NCI-H2171 treated with DMSO at 0.1 percent for 48 hours (cell line): ENCODE data around the gene CCDC12.

Source experiments
- DNase-seq: peaks from one replicate; lab custom pipeline; 2025; lab: John Stamatoyannopoulos, UW

CCDC12 gene

DNA sequence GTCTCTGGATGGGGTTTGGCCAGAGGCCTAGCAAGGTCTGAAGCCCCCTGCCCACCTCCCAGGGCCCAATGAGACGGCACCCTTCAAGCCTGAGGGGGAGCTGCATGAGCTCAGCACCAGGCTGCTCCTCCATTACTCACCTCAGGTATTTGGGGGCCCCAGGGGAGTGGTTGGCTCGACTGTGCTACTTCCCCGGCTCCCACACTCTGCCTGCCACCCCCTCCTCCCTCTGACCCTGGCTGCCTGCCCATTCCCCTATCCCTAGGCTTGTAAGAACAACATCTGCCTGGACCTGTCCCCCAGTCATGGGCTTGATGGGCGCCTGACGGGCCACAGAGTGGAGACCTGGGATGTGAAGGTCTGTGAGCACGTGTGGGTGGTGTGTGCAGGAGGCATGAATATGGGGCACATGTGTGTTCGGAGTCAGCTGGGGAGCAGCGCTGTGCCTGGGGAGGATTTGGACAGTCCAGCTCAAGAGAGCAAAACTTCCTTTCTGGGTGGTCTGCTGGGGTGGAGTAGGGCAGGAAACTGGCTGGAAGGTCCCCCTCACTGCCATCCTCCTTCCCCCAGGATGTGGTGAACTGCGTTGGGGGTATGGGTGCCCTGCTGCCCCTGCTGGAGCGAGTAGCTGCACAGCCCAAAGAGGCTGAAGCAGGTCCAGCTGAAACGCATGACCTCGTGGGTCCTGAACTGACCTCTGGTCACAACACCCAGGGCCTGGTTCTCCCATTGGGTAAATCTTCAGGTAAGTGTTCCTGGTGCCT is 20.3 kb upstream of the CCDC12 start:
- peak; percentile 3 for DNase-seq

DNA sequence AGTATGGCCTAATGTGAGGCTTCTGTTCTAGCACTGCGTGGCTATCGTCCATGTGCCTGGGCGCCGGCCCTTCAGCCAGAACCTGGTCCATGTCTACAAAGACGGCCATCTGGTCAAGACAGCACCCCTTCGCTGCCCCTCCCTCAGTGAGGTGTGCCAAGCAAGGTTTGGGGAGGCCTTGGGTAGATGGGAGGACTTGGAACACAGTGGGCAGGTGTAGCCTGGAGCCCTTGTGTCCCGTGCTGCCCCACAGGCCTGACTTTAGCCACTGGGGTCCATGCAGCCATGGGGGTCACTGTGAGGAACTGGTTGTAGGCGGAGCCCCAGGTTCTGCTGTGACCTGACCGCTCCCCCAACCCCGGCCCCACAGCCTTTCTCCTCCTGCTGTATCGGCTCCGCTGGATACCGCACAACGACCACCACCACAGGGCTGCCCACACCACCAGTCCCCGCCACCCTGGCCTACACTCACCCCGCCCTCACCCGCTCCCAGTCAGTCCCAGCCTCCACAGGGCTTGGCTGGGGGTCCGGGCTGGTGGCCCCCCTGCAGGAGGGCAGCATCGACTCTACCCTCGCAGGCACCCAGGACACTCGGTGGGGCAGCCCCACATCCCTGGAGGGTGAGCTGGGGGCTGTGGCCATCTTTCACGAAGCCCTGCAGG is 19.5 kb upstream of the CCDC12 start:
- DNase-seq, result no peak

DNA sequence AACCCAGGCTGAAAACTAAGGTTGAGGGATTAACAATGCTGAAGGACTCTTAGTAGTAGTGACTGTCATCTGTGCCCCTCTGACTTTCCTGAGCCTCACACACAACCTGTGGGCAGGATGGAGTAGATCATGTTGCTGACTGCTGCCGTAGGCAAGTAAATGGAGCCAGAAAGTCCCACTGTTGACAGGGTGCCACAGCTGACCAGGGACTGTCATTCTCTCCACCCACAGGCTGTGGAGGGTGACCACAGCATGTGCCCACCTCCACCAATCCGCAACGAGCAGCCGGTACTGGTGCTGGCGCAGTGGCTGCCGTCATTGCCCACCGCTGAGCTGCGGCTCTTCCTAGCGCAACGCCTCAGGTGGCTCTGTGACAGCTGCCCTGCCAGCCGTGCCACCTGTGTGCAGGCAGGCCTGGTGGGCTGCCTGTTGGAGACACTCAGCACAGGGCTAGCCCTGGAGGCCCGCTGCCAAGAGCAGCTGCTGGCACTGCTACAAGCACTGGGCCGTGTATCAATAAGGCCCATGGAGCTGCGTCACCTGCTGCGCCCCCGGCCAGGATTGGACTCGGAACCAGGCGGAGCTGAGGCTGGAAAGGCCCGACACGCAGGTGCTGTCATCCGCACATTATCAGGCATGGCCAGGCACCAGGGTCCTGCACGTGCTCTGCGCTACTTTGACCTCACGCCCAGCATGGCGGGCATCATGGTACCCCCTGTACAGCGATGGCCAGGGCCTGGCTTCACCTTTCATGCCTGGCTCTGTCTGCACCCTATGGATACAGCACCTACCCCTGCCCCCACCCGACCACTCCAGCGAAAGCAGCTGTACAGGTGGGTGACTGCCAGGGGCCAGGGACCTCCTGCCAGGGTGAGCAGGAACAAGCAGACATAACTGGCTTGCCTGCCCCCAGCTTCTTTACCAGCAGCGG is 18.5 kb upstream of the CCDC12 start:
- no peak for DNase-seq

DNA sequence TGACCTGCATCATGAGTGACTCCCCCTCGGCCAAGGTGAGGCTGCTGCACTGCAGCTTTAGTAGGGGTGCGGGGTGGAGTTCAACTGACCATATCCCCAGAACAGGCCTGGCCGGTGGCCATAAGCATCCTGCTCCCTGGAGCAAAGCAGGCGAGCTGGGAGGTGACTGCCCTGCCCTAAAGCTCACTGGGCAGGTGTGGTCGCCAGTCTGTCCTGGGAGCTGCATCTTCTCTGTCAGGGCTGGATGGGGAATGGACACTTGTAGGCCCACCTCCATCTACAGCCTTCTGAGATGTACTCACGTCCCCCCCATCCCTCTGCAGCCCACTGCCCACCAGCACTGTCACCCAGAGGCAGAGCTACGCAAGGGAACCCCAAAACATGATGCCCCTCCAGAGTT is 17.4 kb upstream of the CCDC12 start:
- no peak for DNase-seq

DNA sequence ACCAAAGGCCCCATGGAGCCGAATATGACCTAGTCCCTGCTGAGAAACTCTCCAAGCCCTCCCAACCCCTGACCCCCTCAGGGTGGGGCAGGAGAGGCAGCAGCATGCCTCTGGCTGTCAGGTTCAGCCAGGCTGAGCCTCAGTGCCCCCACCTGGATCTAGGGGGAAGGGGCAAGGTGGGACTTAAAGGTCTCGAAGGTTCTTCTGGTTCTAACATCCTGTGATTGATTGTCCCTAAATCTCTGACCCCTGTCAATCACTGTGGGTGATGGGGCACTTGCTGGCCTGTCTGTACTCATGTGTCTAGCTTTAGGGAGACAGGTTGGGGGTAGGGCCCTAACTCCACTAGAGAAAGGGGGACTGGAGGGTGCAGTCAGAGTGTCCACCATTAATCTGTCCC is 16.7 kb upstream of the CCDC12 start:
- DNase-seq, result no peak

DNA sequence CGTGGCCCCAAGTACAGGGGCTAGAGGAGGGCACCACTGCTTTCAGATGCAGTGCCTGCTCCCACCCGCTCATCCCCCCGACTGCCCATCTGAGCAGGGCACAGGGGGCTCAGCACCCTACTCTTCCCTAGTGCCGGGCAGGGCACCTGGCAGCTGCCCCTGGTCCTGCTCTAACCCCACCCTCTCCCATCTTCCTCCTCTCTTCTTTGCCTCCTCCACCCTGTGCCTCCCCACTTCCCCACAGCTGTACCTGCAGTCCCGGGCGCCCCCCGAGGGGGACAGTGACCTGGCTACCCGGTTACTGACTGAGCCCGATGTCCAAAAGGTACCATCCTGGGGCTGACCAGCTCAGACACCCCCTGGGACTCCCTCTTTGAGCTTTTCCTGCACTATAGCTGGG is 15.7 kb upstream of the CCDC12 start:
- no peak for DNase-seq

DNA sequence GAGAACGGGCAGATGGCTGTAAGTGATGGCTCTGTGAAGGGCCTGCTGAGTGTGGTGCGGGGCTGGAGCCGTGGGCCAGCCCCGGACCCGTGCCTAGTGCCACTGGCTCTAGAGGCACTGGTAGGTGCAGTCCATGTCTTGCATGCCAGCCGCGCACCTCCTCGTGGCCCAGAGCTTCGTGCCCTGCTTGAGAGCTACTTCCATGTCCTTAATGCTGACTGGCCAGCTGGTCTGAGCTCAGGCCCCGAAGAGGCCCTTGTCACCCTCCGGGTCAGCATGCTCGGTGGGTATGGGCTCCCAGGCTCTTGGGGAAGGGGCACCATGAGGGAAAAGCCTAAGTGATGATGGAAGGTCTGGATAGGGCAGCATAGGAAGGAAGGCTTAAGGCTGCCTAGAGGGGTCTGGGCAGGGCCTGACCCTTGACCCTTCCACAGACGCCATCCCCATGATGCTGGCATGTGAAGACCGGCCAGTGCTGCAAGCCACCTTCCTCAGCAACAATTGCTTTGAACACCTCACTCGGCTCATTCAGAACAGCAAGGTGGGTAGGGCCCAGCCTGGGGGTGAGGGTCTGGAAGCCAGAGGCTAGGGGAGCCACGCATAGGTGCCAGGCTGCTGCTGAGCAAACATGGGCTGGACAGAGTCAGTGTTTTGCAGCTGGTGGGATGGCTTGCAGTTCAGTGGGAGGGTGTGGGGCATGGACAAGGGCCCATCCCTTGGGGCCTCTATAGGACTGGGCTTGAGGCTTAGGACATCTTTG is 15.0 kb upstream of the CCDC12 start:
- DNase-seq, result no peak

DNA sequence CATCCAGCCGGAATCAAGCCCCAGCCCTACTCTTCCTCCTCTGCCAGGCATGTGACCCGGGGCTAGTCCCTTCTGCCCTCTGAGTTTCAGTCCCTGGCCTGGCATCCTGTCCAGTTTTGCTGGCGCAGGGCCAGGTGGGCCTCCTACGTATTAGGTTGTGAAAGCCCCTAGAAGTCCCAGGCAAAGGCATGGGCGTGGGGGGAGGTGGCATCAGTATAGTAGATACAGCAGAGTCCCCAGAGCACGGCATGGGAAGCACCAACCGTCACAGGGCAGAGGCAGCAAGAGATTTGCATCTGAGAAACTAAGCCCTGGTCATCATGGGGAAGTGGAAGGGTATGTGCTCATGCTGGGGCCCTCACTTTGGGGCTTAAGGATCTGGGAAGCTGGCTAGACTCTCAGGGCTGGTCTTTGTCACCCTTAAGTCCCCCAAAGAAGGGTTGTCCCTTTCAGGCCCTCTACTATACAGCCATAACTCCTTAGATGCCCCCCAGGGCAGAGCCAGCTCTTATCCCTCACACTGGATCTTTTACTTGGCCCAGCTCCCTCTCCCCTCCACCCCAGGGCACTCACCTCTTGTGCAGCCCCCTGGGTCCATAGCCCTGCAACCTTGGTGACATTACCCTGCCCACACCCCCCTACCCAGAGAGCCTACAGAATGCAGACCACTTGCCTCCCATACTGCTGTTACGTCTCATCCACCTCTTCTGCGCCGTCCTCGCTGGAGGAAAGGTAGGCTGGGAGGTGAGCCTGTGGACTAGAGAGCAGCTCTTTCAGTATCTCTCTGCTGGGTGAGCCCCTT is 14.2 kb upstream of the CCDC12 start:
- DNase-seq, result no peak

DNA sequence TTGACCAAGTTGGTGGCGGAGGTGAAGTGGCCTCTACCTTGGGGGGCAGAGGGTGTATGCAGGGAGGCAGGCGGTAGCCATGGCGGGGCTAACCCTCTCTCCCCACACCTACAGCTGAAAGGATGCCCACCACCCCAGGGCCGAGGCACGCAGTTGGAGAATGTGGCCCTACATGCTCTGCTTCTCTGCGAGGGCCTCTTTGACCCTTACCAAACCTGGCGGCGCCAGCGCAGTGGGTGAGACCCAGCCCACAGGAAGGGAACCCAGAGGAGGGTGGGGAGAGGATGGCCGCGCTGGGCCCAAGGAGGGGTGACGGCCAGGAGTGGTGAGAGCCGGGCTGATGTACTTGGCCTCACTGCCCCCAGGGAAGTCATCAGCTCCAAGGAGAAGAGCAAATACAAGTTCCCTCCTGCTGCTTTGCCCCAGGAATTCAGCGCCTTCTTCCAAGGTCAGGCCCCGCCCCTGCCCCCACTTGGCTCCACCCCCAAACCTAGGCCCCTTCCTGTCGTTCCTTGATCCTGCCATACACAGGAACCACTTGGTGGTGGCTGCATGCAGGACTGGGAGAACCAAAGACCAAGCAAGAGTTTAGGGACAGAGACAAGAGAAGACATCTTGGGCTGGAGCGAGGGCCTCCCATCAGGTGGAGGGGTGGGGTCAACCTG is 12.7 kb upstream of the CCDC12 start:
- DNase-seq, result no peak

DNA sequence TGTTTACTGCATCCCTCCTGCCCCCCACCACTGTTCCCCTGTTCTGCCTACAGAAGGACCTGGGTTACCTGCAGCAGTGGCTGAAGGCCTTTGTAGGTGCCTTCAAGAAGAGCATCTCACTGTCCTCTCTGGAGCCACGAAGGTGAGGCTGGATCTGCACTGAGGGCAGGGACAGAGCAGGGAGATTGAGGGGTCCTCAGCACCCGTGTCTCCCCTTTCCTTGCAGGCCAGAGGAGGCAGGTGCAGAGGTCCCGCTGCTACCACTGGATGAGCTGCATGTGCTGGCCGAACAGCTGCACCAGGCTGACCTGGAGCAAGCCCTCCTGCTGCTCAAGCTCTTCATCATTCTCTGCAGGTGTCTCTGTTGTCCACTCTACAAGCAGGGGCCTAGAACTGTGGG is 12.1 kb upstream of the CCDC12 start:
- DNase-seq, result no peak

DNA sequence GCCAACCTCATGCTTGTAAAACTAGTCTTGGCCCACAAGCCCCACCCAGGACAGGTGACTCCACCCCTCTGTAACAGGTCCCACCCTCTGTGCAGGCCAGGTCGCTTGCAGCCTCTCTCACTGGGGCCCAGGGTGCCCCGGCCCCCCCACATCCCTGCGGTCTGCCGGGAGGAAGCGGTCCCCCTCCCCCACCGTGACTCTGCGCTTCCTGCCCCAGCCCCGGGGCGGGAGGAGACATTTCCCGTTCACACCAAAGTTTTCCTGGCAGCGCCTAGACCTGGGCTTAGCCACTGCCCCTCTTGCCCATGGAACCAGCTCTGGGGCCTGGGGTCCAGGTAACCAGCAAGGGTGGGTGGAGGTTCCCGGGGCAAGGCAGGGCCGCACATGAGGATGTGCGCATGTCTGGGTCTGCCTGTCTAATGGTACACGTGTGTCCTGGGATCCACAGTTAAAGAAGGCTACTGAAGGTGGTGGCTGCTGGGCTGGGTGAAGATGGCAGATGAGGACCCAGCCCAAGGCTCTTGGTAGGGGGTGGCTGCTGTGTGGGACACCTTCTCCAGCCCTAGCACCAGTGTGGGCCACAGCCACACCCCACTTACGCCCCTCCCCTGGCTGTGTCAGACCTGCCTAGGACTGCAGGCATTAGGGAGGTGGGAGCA is 11.3 kb upstream of the CCDC12 start:
- no peak for DNase-seq

DNA sequence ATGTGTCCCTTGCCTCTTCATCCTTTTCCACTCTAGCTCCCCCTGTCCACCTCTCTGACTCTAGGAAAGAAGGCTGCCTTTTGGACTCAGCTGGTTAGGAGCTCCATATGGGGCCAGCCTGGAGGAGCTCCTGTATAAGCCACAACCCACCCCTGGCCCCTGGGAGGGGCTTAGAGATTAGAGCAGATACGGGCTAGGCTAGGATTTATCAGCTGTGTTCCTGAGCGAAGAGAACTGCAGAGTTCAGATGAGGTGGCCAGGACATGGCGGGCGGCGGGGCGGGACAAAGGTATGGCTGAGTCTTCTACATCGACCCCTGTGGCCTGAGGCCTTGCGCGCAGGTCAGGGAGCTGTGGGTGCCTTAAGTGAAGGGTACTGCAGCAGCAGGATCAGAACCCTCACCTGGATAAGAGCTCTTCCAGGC is 10.8 kb upstream of the CCDC12 start:
- no peak for DNase-seq

DNA sequence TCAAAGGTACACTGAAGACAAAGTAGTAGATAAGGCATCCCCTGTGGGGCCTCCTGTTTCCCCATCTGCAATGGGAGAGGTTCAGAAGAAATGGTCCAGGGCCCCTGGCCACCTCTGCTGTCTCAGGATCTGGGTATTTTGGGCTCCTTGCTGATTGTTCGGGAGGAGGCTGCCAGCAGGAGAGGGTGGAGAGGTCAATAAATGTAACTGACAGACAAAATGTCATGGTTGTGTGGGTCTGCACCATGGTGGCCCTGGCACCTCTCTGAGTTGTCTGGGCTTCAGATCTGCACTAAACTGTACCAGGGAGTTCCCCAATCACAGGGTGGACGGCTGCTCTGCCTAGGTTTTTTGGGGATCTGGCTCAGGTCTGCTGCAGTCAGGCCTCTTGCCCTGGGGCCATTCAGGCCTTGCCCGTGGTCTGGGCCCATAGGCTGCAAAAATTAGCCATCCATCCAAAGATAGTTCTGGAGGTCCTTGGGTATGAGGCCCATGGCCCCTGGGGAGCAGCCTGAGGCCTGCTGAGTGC is 10.3 kb upstream of the CCDC12 start:
- DNase-seq, result no peak

DNA sequence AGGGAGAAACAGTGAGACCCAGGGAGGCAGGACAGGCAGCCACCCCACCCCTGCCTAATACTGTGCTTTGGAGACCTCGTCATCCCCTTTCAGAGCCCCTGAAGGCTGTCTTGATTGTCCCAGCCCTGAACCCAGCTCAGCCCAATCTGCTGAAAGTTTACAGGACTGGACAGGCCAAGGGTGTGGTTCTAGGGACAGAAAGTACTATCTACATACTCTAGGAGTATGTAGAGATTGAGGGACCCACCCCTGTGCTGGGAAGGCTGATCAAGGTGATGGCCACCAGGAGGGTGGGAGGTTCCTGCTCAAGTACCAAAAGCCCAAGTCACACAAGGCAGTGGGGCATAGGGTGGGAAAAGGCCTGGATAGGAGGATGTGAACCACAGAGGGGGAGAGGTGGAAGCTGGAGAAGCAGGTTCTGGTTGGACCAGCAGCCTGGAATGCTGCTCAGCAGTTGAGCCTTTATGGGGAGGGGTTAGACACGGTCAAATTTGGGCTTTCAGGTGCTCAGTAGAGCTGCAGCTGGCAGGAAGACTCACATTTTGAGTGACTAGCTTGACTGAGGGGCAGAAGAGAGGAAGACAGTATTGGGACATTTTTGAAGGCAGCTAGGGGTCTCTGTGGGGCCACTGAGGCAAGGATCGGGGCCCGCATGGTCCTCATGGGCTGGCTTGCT is 9.6 kb upstream of the CCDC12 start:
- no peak for DNase-seq

DNA sequence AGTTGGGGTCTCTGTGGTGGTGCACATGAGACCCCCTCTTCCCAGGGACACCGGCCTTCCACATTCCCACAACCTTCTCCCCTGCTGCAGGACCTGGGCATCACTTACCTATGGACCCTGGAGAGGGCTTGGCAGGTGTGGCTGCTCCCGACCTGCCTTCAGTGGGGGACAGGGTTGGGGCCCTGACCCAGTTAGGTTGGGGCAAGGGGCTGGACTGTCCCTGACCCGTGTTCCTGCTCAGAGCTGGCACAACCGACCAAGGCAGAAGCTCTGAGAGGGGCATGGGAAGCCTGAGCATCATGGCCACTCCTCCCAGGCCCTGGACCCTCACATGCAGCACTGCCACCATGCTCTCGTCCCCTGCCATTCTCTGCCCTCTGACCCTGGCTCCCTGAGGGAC is 9.0 kb upstream of the CCDC12 start:
- DNase-seq, result no peak

DNA sequence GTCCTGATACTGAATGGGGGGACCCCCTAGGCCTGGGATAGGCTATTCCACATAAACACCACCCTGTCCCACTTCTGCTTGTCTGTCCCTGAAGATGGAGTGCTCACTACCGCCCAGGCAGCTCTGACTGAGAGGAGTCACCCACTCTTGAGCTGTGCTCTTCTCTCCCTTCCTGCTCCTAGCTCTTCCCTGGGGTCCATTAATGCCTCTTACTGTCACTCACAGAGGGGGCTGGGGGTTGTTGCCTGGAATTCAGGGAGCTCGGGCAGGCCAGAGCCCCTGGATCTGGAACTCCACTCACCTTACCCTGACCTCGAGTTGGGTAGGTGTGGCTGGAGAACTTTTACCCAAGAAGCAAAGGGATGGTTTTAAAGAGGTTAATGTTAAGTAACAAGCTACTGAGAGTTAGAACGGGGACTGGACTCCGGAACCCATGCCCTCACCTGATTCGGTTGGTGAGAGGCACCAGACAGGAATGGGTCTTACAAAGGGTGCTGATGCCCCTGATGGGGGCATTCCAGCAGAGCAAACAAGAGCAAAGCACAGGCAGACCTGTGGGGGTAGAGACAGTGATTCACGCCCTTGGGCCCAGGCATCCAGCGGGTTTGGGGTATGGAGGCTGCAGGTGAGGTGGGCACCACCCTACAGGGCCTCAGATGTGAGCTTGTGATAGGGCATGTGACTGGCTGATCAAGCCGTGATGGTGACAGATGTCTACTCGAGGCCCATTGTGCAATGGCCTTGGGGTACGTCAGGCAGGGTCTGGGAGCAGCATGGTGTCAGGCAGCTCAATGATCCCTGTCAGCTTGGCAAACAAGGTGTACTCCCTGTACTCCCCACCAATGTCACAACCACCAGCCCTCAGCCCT is 8.3 kb upstream of the CCDC12 start:
- no peak for DNase-seq

DNA sequence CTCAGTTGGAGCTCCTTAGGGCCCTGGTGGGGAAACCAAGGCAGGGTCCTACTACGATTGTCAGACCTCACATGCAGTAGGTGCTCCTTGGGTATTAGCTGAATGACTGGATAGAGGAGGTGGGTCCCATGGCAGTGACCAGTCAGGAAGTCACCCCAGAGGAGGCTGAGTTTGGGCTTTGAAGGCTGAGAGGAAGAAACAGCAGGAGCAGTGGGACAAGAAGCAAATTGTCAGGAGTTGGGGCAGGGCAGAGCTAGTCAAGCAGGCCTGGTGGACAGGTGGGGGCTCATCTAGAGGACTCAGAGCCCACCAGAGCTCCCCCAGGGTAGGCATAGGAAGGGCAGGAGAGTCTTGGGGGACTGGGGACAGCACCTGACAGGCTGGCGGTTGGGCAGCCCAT is 6.0 kb upstream of the CCDC12 start:
- no peak for DNase-seq

DNA sequence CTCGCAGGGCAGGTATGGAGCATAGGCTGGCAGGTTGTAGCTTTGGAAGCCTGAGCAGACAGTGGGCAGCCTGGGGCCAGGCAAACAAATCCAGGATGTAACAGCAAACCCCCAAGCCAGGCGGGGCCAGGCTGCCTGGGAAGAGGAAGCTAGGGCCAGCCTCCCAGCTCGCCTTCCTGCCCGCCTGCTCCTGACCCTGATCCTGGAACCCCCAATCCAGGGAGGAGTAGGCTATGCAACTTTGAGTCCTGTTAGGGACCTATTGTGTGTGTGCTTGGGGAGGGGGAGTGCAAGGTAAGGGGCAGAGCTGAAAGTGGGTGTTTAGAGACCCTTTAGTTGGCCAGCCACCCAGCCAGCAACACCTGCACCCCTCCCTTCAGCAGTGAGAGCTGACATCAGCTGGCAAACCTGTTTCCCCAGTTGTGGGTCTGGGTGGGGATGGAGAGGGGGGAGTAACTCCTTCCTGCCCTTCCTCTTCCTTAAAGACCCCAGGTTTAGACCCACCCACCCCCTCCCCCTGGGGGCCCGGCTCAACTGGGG is 5.5 kb upstream of the CCDC12 start:
- DNase-seq, result no peak
